HepG2 (cell line): ENCODE results near the gene CLDND2. TPM values are rescaled to one million over a fixed set of nuclear protein-coding genes. Genes with fewer than 3 reads are reported as not detected.

Experiments used
- ARNT2 ChIP-seq: sonication (generic); formaldehyde crosslinking; IDR thresholded peaks from 2 replicates; pipeline ENCODE4 v1.8.0; 2022; ENCODE audit warnings: mild to moderate bottlenecking, low read depth, missing genetic modification reagents, moderate library complexity
- BRD4 ChIP-seq: sonication (generic); formaldehyde crosslinking; IDR thresholded peaks from 2 replicates; pipeline ENCODE4 v1.4.0; 2020; ENCODE audit warnings: missing genetic modification reagents
- ETV6 ChIP-seq: sonication (generic); formaldehyde crosslinking; conservative IDR thresholded peaks from 2 replicates; pipeline ENCODE4 v1.4.0; 2020; ENCODE audit warnings: missing genetic modification reagents
- HNRNPH1 ChIP-seq: fragments of 200-400 bp; formaldehyde crosslinking; optimal IDR thresholded peaks from 2 replicates; pipeline ENCODE3; 2017; ENCODE audit warnings: mild to moderate bottlenecking, low read depth, low read length
- KLF9 ChIP-seq: IDR thresholded peaks from 2 replicates; pipeline ENCODE4 v1.6.1; 2016; ENCODE audit warnings: low read depth
- LCORL ChIP-seq, 2 experiments: fragments of 450-650 bp in 1 of 2; sonication (generic) in 1 of 2; formaldehyde crosslinking in 1 of 2; IDR thresholded peaks; 2 replicates each; pipeline versions ENCODE4 v1.5.0 to v1.6.1; 2017 to 2020; ENCODE audit warnings: antibody characterized with exemption in 1 of 2, missing genetic modification reagents in 1 of 2
- REPIN1 ChIP-seq: sonication (generic); formaldehyde crosslinking; IDR thresholded peaks from 2 replicates; pipeline ENCODE4 v1.8.0; 2022; ENCODE audit warnings: missing genetic modification reagents, low read depth, mild to moderate bottlenecking, borderline replicate concordance
- ZNF496 ChIP-seq: sonication (generic); formaldehyde crosslinking; IDR thresholded peaks from 2 replicates; pipeline ENCODE4 v1.8.1; 2023; ENCODE audit warnings: mild to moderate bottlenecking, moderate library complexity, missing genetic modification reagents; ENCODE audit not compliant: insufficient replicate concordance
- ZNF567 ChIP-seq: sonication (generic); formaldehyde crosslinking; IDR thresholded peaks from 2 replicates; pipeline ENCODE4 v1.8.1; 2023; ENCODE audit warnings: mild to moderate bottlenecking, missing genetic modification reagents, borderline replicate concordance
- ZNF777 ChIP-seq: sonication (generic); formaldehyde crosslinking; IDR thresholded peaks from 2 replicates; pipeline ENCODE4 v1.4.0; 2020; ENCODE audit warnings: missing genetic modification reagents
- polyA plus RNA-seq, 8 experiments: library from polyadenylated mRNA; depleted of rRNA in 3 of 8; stranded (reverse) in 7 of 8; unstranded in 1 of 8; fragments of >200 nt; fragmentation: Illumina TruSeq in 4 of 8; extraction: Trizol in 4 of 8; gene quantifications; 2 replicates each; pipeline versions ENCODE4 v1.2.1 to v1.2.3, GENCODE V29; 2011 to 2016; ENCODE audit warnings: low read depth in 4 of 8, missing spikeins in 1 of 8, mixed read lengths in 1 of 8; ENCODE audit not compliant: insufficient read depth in 1 of 8
- total RNA-seq, 5 experiments: library from RNA; depleted of rRNA; stranded (reverse); fragments of >200 nt; fragmentation: Illumina TruSeq; extraction: Trizol; gene quantifications; 2 replicates each; pipeline ENCODE4 v1.2.3, GENCODE V29; 2016; ENCODE audit warnings: low read depth in 1 of 5
- TF ChIP-seq, protein P1 (sequence below): sonication (generic); formaldehyde crosslinking; IDR thresholded peaks from 2 replicates; pipeline ENCODE4 v1.4.0; 2020; ENCODE audit warnings: missing genetic modification reagents
- TF ChIP-seq, protein P2 (sequence below): sonication (generic); formaldehyde crosslinking; IDR thresholded peaks from one replicate; pipeline ENCODE4 v1.5.1; 2020; ENCODE audit warnings: mild to moderate bottlenecking, missing genetic modification reagents; ENCODE audit errors: not compliant biosample characterization
- TF ChIP-seq, protein P3 (sequence below): sonication (generic); formaldehyde crosslinking; IDR thresholded peaks from 2 replicates; pipeline ENCODE4 v1.8.0; 2023; ENCODE audit warnings: mild to moderate bottlenecking, missing genetic modification reagents

The CLDND2 gene
- total and polyA plus RNA-seq, 2 of the 13 experiments (the other 11 are each of a cell fraction or from before 2014, with no cell fraction given), result 0.84 to 1.8 TPM

DNA sequence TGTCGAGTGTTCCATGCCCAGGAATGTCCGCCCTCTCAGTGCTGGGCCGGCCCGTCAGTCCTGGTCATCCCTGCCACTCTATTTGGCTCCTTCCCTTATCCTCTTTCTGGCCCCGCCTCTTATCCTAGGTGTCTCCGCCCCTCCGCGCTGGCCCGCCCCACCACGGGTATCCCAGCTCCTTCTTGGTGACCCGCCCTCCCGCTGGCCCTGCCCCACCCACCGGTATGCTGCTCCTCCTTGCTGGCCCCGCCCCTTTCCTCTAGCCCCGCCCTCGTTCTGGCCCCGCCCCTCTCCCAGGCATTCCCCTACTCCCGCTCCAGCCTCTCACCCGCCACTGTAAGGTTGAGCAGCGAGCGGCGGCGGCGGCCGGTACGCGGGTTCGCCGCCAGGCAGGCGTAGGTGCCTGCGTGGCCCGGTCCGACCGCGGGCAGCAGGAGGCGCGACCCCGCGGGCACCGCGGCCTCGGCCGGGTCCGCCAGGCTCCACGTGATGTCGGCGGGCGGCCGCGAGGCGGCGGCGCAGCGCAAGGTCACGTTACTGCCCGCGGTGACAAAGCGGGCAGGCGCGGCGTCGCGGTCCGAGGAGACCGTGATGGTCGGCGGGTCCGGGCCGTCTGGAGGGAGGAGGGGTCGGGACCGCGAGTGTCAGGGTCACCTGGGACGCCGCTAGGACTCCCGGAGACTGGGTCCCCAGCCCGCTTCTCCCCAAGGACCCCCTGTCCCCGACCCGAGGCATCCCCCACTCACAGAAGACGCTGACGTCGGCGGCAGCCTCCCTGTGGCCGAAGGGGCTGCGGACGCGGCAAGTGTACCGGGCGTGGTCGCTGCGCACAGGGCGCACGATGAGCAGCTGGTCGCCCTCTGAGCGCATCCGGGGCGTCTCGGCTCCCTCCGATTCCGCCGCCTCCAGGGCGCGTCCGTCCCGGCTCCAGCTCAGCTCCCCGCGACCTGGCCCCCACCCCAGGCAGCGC is 28.8 kb downstream of the CLDND2 start (continued):
- TF ChIP-seq, protein P1, sequence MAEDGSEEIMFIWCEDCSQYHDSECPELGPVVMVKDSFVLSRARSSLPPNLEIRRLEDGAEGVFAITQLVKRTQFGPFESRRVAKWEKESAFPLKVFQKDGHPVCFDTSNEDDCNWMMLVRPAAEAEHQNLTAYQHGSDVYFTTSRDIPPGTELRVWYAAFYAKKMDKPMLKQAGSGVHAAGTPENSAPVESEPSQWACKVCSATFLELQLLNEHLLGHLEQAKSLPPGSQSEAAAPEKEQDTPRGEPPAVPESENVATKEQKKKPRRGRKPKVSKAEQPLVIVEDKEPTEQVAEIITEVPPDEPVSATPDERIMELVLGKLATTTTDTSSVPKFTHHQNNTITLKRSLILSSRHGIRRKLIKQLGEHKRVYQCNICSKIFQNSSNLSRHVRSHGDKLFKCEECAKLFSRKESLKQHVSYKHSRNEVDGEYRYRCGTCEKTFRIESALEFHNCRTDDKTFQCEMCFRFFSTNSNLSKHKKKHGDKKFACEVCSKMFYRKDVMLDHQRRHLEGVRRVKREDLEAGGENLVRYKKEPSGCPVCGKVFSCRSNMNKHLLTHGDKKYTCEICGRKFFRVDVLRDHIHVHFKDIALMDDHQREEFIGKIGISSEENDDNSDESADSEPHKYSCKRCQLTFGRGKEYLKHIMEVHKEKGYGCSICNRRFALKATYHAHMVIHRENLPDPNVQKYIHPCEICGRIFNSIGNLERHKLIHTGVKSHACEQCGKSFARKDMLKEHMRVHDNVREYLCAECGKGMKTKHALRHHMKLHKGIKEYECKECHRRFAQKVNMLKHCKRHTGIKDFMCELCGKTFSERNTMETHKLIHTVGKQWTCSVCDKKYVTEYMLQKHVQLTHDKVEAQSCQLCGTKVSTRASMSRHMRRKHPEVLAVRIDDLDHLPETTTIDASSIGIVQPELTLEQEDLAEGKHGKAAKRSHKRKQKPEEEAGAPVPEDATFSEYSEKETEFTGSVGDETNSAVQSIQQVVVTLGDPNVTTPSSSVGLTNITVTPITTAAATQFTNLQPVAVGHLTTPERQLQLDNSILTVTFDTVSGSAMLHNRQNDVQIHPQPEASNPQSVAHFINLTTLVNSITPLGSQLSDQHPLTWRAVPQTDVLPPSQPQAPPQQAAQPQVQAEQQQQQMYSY (CRISPR knock-in tag), result no peak
- TF ChIP-seq BRD4 (CRISPR knock-in tag) (no peak), KLF9 (CRISPR knock-in tag) (no peak), ZNF496 (CRISPR knock-in tag) (no peak), HNRNPH1 (no peak), ETV6 (CRISPR knock-in tag) (no peak), REPIN1 (CRISPR knock-in tag) (no peak), LCORL (IDR thresholded peaks at IDR 0.05) (no peak), LCORL (CRISPR knock-in tag; IDR thresholded peaks at IDR 0.05) (0 out of 2 replicates have a peak, but pooled peaks have one; percentile 22), ARNT2 (CRISPR knock-in tag) (peak; percentile 77), ZNF567 (no peak), ZNF777 (CRISPR knock-in tag) (peak; percentile 38; the same call in 1 of the 2 replicates)
- TF ChIP-seq, protein P2, sequence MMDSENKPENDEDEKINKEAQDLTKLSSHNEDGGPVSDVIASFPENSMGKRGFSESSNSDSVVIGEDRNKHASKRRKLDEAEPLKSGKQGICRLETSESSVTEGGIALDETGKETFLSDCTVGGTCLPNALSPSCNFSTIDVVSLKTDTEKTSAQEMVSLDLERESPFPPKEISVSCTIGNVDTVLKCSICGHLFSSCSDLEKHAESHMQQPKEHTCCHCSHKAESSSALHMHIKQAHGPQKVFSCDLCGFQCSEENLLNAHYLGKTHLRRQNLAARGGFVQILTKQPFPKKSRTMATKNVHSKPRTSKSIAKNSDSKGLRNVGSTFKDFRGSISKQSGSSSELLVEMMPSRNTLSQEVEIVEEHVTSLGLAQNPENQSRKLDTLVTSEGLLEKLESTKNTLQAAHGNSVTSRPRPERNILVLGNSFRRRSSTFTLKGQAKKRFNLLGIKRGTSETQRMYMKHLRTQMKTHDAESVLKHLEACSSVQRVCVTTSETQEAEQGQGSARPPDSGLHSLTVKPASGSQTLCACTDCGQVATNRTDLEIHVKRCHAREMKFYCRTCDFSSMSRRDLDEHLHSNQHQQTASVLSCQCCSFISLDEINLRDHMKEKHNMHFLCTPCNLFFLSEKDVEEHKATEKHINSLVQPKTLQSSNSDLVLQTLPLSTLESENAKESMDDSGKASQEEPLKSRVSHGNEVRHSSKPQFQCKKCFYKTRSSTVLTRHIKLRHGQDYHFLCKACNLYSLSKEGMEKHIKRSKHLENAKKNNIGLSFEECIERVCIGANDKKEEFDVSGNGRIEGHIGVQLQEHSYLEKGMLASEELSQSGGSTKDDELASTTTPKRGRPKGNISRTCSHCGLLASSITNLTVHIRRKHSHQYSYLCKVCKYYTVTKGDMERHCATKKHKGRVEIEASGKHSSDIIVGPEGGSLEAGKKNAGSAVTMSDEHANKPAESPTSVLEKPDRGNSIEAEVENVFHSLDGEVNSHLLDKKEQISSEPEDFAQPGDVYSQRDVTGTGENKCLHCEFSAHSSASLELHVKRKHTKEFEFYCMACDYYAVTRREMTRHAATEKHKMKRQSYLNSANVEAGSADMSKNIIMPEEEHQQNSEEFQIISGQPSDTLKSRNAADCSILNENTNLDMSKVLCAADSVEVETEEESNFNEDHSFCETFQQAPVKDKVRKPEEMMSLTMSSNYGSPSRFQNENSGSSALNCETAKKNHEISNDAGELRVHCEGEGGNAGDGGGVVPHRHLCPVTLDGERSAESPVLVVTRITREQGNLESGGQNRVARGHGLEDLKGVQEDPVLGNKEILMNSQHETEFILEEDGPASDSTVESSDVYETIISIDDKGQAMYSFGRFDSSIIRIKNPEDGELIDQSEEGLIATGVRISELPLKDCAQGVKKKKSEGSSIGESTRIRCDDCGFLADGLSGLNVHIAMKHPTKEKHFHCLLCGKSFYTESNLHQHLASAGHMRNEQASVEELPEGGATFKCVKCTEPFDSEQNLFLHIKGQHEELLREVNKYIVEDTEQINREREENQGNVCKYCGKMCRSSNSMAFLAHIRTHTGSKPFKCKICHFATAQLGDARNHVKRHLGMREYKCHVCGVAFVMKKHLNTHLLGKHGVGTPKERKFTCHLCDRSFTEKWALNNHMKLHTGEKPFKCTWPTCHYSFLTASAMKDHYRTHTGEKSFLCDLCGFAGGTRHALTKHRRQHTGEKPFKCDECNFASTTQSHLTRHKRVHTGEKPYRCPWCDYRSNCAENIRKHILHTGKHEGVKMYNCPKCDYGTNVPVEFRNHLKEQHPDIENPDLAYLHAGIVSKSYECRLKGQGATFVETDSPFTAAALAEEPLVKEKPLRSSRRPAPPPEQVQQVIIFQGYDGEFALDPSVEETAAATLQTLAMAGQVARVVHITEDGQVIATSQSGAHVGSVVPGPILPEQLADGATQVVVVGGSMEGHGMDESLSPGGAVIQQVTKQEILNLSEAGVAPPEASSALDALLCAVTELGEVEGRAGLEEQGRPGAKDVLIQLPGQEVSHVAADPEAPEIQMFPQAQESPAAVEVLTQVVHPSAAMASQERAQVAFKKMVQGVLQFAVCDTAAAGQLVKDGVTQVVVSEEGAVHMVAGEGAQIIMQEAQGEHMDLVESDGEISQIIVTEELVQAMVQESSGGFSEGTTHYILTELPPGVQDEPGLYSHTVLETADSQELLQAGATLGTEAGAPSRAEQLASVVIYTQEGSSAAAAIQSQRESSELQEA, result no peak
- TF ChIP-seq, protein P3, sequence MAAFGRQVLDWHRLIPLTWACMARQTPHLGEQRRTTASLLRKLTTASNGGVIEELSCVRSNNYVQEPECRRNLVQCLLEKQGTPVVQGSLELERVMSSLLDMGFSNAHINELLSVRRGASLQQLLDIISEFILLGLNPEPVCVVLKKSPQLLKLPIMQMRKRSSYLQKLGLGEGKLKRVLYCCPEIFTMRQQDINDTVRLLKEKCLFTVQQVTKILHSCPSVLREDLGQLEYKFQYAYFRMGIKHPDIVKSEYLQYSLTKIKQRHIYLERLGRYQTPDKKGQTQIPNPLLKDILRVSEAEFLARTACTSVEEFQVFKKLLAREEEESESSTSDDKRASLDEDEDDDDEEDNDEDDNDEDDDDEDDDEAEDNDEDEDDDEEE (CRISPR knock-in tag), result no peak
